GM19452 (cell line): ENCODE data around the gene EYA3.
"Not testable (repeated sequence)": the region's sequence is repeated elsewhere in the genome, so short reads cannot be mapped to it uniquely, and the experiment has no call there.

ENCODE experiments used
- ATAC-seq: cut with Tn5 transposase; IDR thresholded peaks from one replicate; pipeline ENCODE4 v1.9.1; 2021; ENCODE audit not compliant: unreplicated experiment

The EYA3 gene

GRCh38 chr1:28031173-28031572 lies 57.2 kb downstream of the EYA3 start:
- no peak for ATAC-seq

GRCh38 chr1:28028873-28029654 lies 59.3 kb downstream of the EYA3 start:
- no peak for ATAC-seq

GRCh38 chr1:28027660-28028059 lies 60.8 kb downstream of the EYA3 start:
- ATAC-seq = no peak

- no peak for ATAC-seq
Observed at GRCh38 chr1:28027238-28027637, 61.2 kb downstream of the EYA3 start.

- ATAC-seq = no peak
Observed at GRCh38 chr1:28026329-28026728, 62.1 kb downstream of the EYA3 start.

GRCh38 chr1:28021064-28021463 lies 67.3 kb downstream of the EYA3 start:
- no peak for ATAC-seq

GRCh38 chr1:28010969-28011368 lies 77.4 kb downstream of the EYA3 start:
- ATAC-seq = no peak

GRCh38 chr1:28003117-28003516 lies 85.3 kb downstream of the EYA3 start:
- ATAC-seq = not testable (repeated sequence)

GRCh38 chr1:28002600-28002999 lies 85.8 kb downstream of the EYA3 start:
- no peak for ATAC-seq

- ATAC-seq = no peak
Observed at GRCh38 chr1:27999055-27999454, 89.4 kb downstream of the EYA3 start.

GRCh38 chr1:27994526-27994925 lies 93.9 kb downstream of the EYA3 start:
- not testable (repeated sequence) for ATAC-seq

- no peak for ATAC-seq
Observed at GRCh38 chr1:27994060-27994459, 94.3 kb downstream of the EYA3 start.

- ATAC-seq = no peak
Observed at GRCh38 chr1:27993241-27993640, 95.2 kb downstream of the EYA3 start.

- ATAC-seq = no peak
Observed at GRCh38 chr1:27992276-27992675, 96.1 kb downstream of the EYA3 start.

GRCh38 chr1:27990920-27991537 lies 97.4 kb downstream of the EYA3 start:
- ATAC-seq = no peak

- ATAC-seq = no peak
Observed at GRCh38 chr1:27981145-27981544, 107.3 kb downstream of the EYA3 start.

- no peak for ATAC-seq
Observed at GRCh38 chr1:27980216-27980845, 108.1 kb downstream of the EYA3 start.

- ATAC-seq = no peak
Observed at GRCh38 chr1:27979859-27980201, 108.6 kb downstream of the EYA3 start.

GRCh38 chr1:27979151-27979858 lies 109.1 kb downstream of the EYA3 start:
- ATAC-seq = no peak

- ATAC-seq = no peak
Observed at GRCh38 chr1:27974417-27974781, 114.0 kb downstream of the EYA3 start.

- no peak for ATAC-seq
Observed at GRCh38 chr1:27973771-27974416, 114.5 kb downstream of the EYA3 start.
